HG02759 (cell line): ENCODE results near the gene LMOD1.
"Not testable (repeated sequence)": the region's sequence is repeated elsewhere in the genome, so short reads cannot be mapped to it uniquely, and the experiment has no call there.

ENCODE experiments used
- ATAC-seq: cut with Tn5 transposase; IDR thresholded peaks from one replicate; pipeline ENCODE4 v1.9.1; 2021; ENCODE audit warnings: mild to moderate bottlenecking, moderate library complexity; ENCODE audit not compliant: unreplicated experiment

Gene LMOD1

GRCh38 chr1:201880928-201881571 is 65.3 kb downstream of the LMOD1 start:
- no peak for ATAC-seq

GRCh38 chr1:201877877-201878401 is 68.4 kb downstream of the LMOD1 start:
- ATAC-seq, result no peak

- ATAC-seq, result no peak
Measured at GRCh38 chr1:201876148-201876818, 70.1 kb downstream of the LMOD1 start.

- no peak for ATAC-seq
Measured at GRCh38 chr1:201874672-201875071, 71.7 kb downstream of the LMOD1 start.

- no peak for ATAC-seq
Measured at GRCh38 chr1:201870397-201870796, 76.0 kb downstream of the LMOD1 start.

GRCh38 chr1:201861448-201861847 is 84.9 kb downstream of the LMOD1 start:
- ATAC-seq, result no peak

- ATAC-seq, result no peak
Measured at GRCh38 chr1:201859424-201859823, 86.9 kb downstream of the LMOD1 start.

GRCh38 chr1:201856722-201857121 is 89.6 kb downstream of the LMOD1 start:
- ATAC-seq, result not testable (repeated sequence)

GRCh38 chr1:201851949-201852348 is 94.4 kb downstream of the LMOD1 start:
- no peak for ATAC-seq

GRCh38 chr1:201850053-201850397 is 96.3 kb downstream of the LMOD1 start:
- no peak for ATAC-seq

- no peak for ATAC-seq
Measured at GRCh38 chr1:201849372-201850052, 96.8 kb downstream of the LMOD1 start.

GRCh38 chr1:201848230-201848629 is 98.1 kb downstream of the LMOD1 start:
- ATAC-seq, result no peak

GRCh38 chr1:201847150-201847549 is 99.2 kb downstream of the LMOD1 start:
- no peak for ATAC-seq
